ENCODE data around the gene PRODH2. TPM values are rescaled to one million over a fixed set of nuclear protein-coding genes. Genes with fewer than 3 reads are reported as not detected.
A peak's percentile ranks its signal among the peaks of the same experiment; 100 is the strongest.

The PRODH2 gene
- total and polyA plus RNA-seq, 2 of the 13 experiments (the other 11 are each of a cell fraction or from before 2014, with no cell fraction given): 86.7 to 118 TPM

DNA sequence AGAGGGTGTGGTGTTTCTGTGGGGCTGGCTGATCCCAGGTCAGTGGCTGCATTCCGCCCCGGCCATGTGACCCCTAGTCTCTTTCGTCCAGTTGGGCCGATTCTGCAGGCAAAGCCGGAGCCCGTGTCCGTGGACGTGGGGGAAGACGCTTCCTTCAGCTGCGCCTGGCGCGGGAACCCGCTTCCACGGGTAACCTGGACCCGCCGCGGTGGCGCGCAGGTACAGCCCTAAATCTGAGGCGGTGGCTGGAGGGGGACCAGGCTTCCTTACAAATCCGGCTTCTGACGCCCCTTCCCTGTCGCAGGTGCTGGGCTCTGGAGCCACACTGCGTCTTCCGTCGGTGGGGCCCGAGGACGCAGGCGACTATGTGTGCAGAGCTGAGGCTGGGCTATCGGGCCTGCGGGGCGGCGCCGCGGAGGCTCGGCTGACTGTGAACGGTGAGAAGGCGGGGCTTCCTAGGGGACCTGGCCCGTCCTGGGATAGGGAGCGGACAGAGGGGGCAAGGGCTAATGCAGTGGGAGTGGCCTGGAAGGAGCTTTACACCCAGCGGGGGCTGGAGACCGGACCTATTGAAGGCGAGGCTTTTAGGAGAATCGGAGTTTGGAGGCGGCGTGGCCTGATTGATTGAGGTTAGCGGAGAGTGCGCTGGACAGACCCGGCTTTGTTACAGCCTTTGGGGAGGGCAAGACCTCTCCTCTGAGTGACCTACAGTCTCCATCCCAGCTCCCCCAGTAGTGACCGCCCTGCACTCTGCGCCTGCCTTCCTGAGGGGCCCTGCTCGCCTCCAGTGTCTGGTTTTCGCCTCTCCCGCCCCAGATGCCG, 48.4 kb upstream of the PRODH2 start (continued):
- TF ChIP-seq ZNF839 (CRISPR knock-in tag; IDR thresholded peaks at IDR 0.05; ENCODE audit: borderline replicate concordance) (no peak), ELF1 (CRISPR knock-in tag; IDR thresholded peaks at IDR 0.05) (no peak), SNAI1 (CRISPR knock-in tag; IDR thresholded peaks at IDR 0.05; ENCODE audit: borderline replicate concordance) (no peak), FOSL2 (CRISPR knock-in tag; IDR thresholded peaks at IDR 0.05) (no peak; the same call in 1 of the 2 replicates), ZNF768 (CRISPR knock-in tag; IDR thresholded peaks at IDR 0.05) (peak; percentile 30; the same call in 1 of the 2 replicates), ZNF484 (CRISPR knock-in tag; IDR thresholded peaks at IDR 0.05; ENCODE audit: borderline replicate concordance, low read depth) (no peak), ZNF282 (IDR thresholded peaks at IDR 0.05; ENCODE audit: partially characterized antibody) (no peak), SNAPC4 (CRISPR knock-in tag; IDR thresholded peaks at IDR 0.05) (no peak), SIX1 (CRISPR knock-in tag; IDR thresholded peaks at IDR 0.05; ENCODE audit: borderline replicate concordance) (no peak), HOMEZ (CRISPR knock-in tag; IDR thresholded peaks at IDR 0.05; ENCODE audit: low read depth) (no peak), RELA (CRISPR knock-in tag; IDR thresholded peaks at IDR 0.05) (no peak), BRD4 (CRISPR knock-in tag; IDR thresholded peaks at IDR 0.05) (no peak), ARHGAP35 (CRISPR knock-in tag; IDR thresholded peaks at IDR 0.05; ENCODE audit: borderline replicate concordance) (no peak), MXD3 (CRISPR knock-in tag; IDR thresholded peaks at IDR 0.05) (0 out of 2 replicates have a peak, but pooled peaks have one; percentile 15), SRF (IDR thresholded peaks at IDR 0.05; ENCODE audit: low read depth, low read length) (no peak), ERF (CRISPR knock-in tag; IDR thresholded peaks at IDR 0.05) (0 out of 2 replicates have a peak, but pooled peaks have one; percentile 50), ZNF777 (CRISPR knock-in tag; IDR thresholded peaks at IDR 0.05) (peak; percentile 96), AKAP8 (CRISPR knock-in tag; IDR thresholded peaks at IDR 0.05) (0 out of 2 replicates have a peak, but pooled peaks have one; percentile 19), NFYC (CRISPR knock-in tag; IDR thresholded peaks at IDR 0.05) (0 out of 2 replicates have a peak, but pooled peaks have one; percentile 17)
- TF ChIP-seq, protein P1, sequence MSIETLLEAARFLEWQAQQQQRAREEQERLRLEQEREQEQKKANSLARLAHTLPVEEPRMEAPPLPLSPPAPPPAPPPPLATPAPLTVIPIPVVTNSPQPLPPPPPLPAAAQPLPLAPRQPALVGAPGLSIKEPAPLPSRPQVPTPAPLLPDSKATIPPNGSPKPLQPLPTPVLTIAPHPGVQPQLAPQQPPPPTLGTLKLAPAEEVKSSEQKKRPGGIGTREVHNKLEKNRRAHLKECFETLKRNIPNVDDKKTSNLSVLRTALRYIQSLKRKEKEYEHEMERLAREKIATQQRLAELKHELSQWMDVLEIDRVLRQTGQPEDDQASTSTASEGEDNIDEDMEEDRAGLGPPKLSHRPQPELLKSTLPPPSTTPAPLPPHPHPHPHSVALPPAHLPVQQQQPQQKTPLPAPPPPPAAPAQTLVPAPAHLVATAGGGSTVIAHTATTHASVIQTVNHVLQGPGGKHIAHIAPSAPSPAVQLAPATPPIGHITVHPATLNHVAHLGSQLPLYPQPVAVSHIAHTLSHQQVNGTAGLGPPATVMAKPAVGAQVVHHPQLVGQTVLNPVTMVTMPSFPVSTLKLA (IDR thresholded peaks at IDR 0.05): no peak
- TF ChIP-seq, protein P2, sequence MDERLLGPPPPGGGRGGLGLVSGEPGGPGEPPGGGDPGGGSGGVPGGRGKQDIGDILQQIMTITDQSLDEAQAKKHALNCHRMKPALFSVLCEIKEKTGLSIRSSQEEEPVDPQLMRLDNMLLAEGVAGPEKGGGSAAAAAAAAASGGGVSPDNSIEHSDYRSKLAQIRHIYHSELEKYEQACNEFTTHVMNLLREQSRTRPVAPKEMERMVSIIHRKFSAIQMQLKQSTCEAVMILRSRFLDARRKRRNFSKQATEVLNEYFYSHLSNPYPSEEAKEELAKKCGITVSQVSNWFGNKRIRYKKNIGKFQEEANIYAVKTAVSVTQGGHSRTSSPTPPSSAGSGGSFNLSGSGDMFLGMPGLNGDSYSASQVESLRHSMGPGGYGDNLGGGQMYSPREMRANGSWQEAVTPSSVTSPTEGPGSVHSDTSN (CRISPR knock-in tag; IDR thresholded peaks at IDR 0.05): no peak
